Measurements from ENCODE around the gene PIM2. TPM values are rescaled to one million over a fixed set of nuclear protein-coding genes. Genes with fewer than 3 reads are reported as not detected.
A peak's percentile ranks its signal among the peaks of the same experiment; 100 is the strongest.

PIM2 gene
- total RNA-seq, 1 donor from 2014 or later = 16.5 TPM

GRCh38 chrX:48961585-48962091 lies 42.8 kb upstream of the PIM2 start:
- TF ChIP-seq CTCF (IDR thresholded peaks at IDR 0.05; ENCODE audit: partially characterized antibody, unreplicated experiment) = no peak
- H3K9me3 Mint-ChIP-seq (ENCODE audit: unreplicated experiment) = peaks cover 6% of the 10 kb centered on the region
- H3K4me1 Mint-ChIP-seq (ENCODE audit: low read depth, unreplicated experiment) = peaks cover 5% of the 10 kb centered on the region
- no peaks in the 10 kb centered on the region for H3K36me3 Mint-ChIP-seq (ENCODE audit: unreplicated experiment)
- peaks cover 8% of the 10 kb centered on the region for H3K27me3 Mint-ChIP-seq (ENCODE audit: unreplicated experiment)
- peak overlapping the region; percentile 38 for H3K27ac Mint-ChIP-seq (ENCODE audit: unreplicated experiment)
- H3K4me3 Mint-ChIP-seq (ENCODE audit: unreplicated experiment) = no peak overlapping the region
- DNase-seq = no peak

GRCh38 chrX:48960291-48960690 lies 41.5 kb upstream of the PIM2 start:
- Mint-ChIP-seq H3K4me1 (ENCODE audit: low read depth, unreplicated experiment) (peaks cover 7% of the 10 kb centered on the region), H3K4me3 (ENCODE audit: unreplicated experiment) (peak overlapping the region; percentile 58), H3K27me3 (ENCODE audit: unreplicated experiment) (peaks cover 8% of the 10 kb centered on the region), H3K36me3 (ENCODE audit: unreplicated experiment) (no peaks in the 10 kb centered on the region), H3K27ac (ENCODE audit: unreplicated experiment) (peak overlapping the region; percentile 78), H3K9me3 (ENCODE audit: unreplicated experiment) (peaks cover 6% of the 10 kb centered on the region)
- no peak for TF ChIP-seq CTCF (IDR thresholded peaks at IDR 0.05; ENCODE audit: partially characterized antibody, unreplicated experiment)
- no peak for DNase-seq

GRCh38 chrX:48958635-48959094 lies 39.8 kb upstream of the PIM2 start:
- TF ChIP-seq CTCF (IDR thresholded peaks at IDR 0.05; ENCODE audit: partially characterized antibody, unreplicated experiment) = no peak
- Mint-ChIP-seq H3K4me1 (ENCODE audit: low read depth, unreplicated experiment) (peaks cover 7% of the 10 kb centered on the region), H3K9me3 (ENCODE audit: unreplicated experiment) (peaks cover 6% of the 10 kb centered on the region), H3K27me3 (ENCODE audit: unreplicated experiment) (peaks cover 8% of the 10 kb centered on the region), H3K4me3 (ENCODE audit: unreplicated experiment) (peak overlapping the region; percentile 100), H3K36me3 (ENCODE audit: unreplicated experiment) (no peaks in the 10 kb centered on the region), H3K27ac (ENCODE audit: unreplicated experiment) (peak overlapping the region; percentile 89)
- DNase-seq = peak; percentile 18

- DNase-seq = peak; percentile 86
- Mint-ChIP-seq H3K36me3 (ENCODE audit: unreplicated experiment) (no peaks in the 10 kb centered on the region), H3K4me3 (ENCODE audit: unreplicated experiment) (peak overlapping the region; percentile 100), H3K9me3 (ENCODE audit: unreplicated experiment) (peaks cover 6% of the 10 kb centered on the region), H3K27ac (ENCODE audit: unreplicated experiment) (peak overlapping the region; percentile 100), H3K27me3 (ENCODE audit: unreplicated experiment) (peaks cover 8% of the 10 kb centered on the region), H3K4me1 (ENCODE audit: low read depth, unreplicated experiment) (peaks cover 7% of the 10 kb centered on the region)
- no peak for TF ChIP-seq CTCF (IDR thresholded peaks at IDR 0.05; ENCODE audit: partially characterized antibody, unreplicated experiment)
Measured at GRCh38 chrX:48957827-48958634, 39.2 kb upstream of the PIM2 start.

- H3K27ac Mint-ChIP-seq (ENCODE audit: unreplicated experiment) = peak within 1 kb of the TSS; percentile 100
- H3K9me3 Mint-ChIP-seq (ENCODE audit: unreplicated experiment) = peaks cover 6% of the 10 kb centered on the region
- H3K4me3 Mint-ChIP-seq (ENCODE audit: unreplicated experiment) = peak within 1 kb of the TSS; percentile 100
- peaks cover 8% of the 10 kb centered on the region for H3K27me3 Mint-ChIP-seq (ENCODE audit: unreplicated experiment)
- H3K4me1 Mint-ChIP-seq (ENCODE audit: low read depth, unreplicated experiment) = peaks cover 7% of the 10 kb centered on the region
- no peaks in the 10 kb centered on the region for H3K36me3 Mint-ChIP-seq (ENCODE audit: unreplicated experiment)
- DNase-seq = peak; percentile 74
- TF ChIP-seq CTCF (IDR thresholded peaks at IDR 0.05; ENCODE audit: partially characterized antibody, unreplicated experiment) = no peak
Measured at GRCh38 chrX:48957477-48957826, 38.6 kb upstream of the PIM2 start, which contains the start of gene OTUD5. OTUD5 (minus strand) TSS chrX:48957607; CDS start chrX:48957570, 37 bp downstream.
